ENCODE data around the gene PODNL1. TPM values are rescaled to one million over a fixed set of nuclear protein-coding genes. Genes with fewer than 3 reads are reported as not detected.

PODNL1 gene
- total RNA-seq, 6 donors from 2014 or later = 1.5 to 4.3 (median 2.5) TPM

- Histone ChIP-seq H3K4me3 (no peak overlapping the region), H3K4me1 (peaks cover 12 to 27% (median 20%) of the 10 kb centered on the region in 4 donors), H3K27ac (no peak overlapping the region), H3K27me3 (no peaks in the 10 kb centered on the region), H3K36me3 (no peaks in the 10 kb centered on the region), H3K9me3 (no peaks in the 10 kb centered on the region)
- 90 to 93% methylated on average over 7 to 20 of the region's 20 CpGs for WGBS, 2 donors
- TF ChIP-seq CTCF (IDR thresholded peaks at IDR 0.05) = no peak
- no peak for TF ChIP-seq POLR2A (IDR thresholded peaks at IDR 0.05)
- TF ChIP-seq EP300 (IDR thresholded peaks at IDR 0.05) = no peak
- TF ChIP-seq POLR2AphosphoS5 (IDR thresholded peaks at IDR 0.05) = no peak
- no peak for ATAC-seq (ENCODE audit: low FRiP score in 2 of 2)
- DNase-seq = no peak
Measured at GRCh38 chr19:13885826-13886365, 52.3 kb downstream of the PODNL1 start.

GRCh38 chr19:13884726-13885591, 53.3 kb downstream of the PODNL1 start:
- 65 to 68% methylated on average over 19 to 26 of the region's 26 CpGs for WGBS, 2 donors
- Histone ChIP-seq H3K9me3 (no peaks in the 10 kb centered on the region), H3K4me1 (peaks cover 19 to 34% (median 27%) of the 10 kb centered on the region in 4 donors), H3K27me3 (no peaks in the 10 kb centered on the region), H3K27ac (no peak overlapping the region), H3K36me3 (no peaks in the 10 kb centered on the region), H3K4me3 (peak overlapping the region in 1 of 4 donors; percentile 13)
- DNase-seq (peak in 1 of 2 donors; percentile 46), ATAC-seq (ENCODE audit: low FRiP score in 2 of 2) (no peak)
- TF ChIP-seq CTCF (IDR thresholded peaks at IDR 0.05) (no peak), POLR2A (IDR thresholded peaks at IDR 0.05) (no peak), POLR2AphosphoS5 (IDR thresholded peaks at IDR 0.05) (no peak), EP300 (IDR thresholded peaks at IDR 0.05) (no peak)

- no peak for TF ChIP-seq POLR2AphosphoS5 (IDR thresholded peaks at IDR 0.05)
- Histone ChIP-seq H3K9me3 (no peaks in the 10 kb centered on the region), H3K4me3 (no peak overlapping the region), H3K36me3 (no peaks in the 10 kb centered on the region), H3K27ac (no peak overlapping the region), H3K4me1 (peaks cover 22 to 42% (median 33%) of the 10 kb centered on the region in 4 donors), H3K27me3 (no peaks in the 10 kb centered on the region)
- ATAC-seq (ENCODE audit: low FRiP score in 2 of 2) = no peak
- WGBS, 2 donors = 75 to 82% methylated on average over 10 of the region's 10 CpGs
- peak in 1 of 2 donors; percentile 44 for DNase-seq
Measured at GRCh38 chr19:13883516-13884064, 54.6 kb downstream of the PODNL1 start.

- ATAC-seq (ENCODE audit: low FRiP score in 2 of 2) (no peak), DNase-seq (no peak)
- 90 to 98% methylated on average over 7 to 12 of the region's 12 CpGs for WGBS, 2 donors
- Histone ChIP-seq H3K4me1 (peaks cover 22 to 42% (median 33%) of the 10 kb centered on the region in 4 donors), H3K36me3 (no peaks in the 10 kb centered on the region), H3K27me3 (no peaks in the 10 kb centered on the region), H3K4me3 (no peak overlapping the region), H3K27ac (no peak overlapping the region), H3K9me3 (no peaks in the 10 kb centered on the region)
- TF ChIP-seq EP300 (IDR thresholded peaks at IDR 0.05) (no peak), POLR2A (IDR thresholded peaks at IDR 0.05) (no peak), POLR2AphosphoS5 (IDR thresholded peaks at IDR 0.05) (no peak), CTCF (IDR thresholded peaks at IDR 0.05) (no peak)
Measured at GRCh38 chr19:13882836-13883235, 55.4 kb downstream of the PODNL1 start.

GRCh38 chr19:13882419-13882795, 55.8 kb downstream of the PODNL1 start:
- Histone ChIP-seq H3K4me1 (peaks cover 22 to 42% (median 33%) of the 10 kb centered on the region in 4 donors), H3K27ac (peak overlapping the region in 2 of 4 donors; percentile 56 to 83), H3K9me3 (no peaks in the 10 kb centered on the region), H3K27me3 (no peaks in the 10 kb centered on the region), H3K36me3 (no peaks in the 10 kb centered on the region), H3K4me3 (no peak overlapping the region)
- no peak for DNase-seq
- ATAC-seq (ENCODE audit: low FRiP score in 2 of 2) = no peak
- no peak for TF ChIP-seq POLR2AphosphoS5 (IDR thresholded peaks at IDR 0.05)
- TF ChIP-seq EP300 (IDR thresholded peaks at IDR 0.05) = no peak
- TF ChIP-seq CTCF (IDR thresholded peaks at IDR 0.05) = no peak
- TF ChIP-seq POLR2A (IDR thresholded peaks at IDR 0.05) = no peak
- 82 to 84% methylated on average over 3 to 5 of the region's 5 CpGs for WGBS, 2 donors

Measured in upper lobe of left lung (tissue), 6 donors.